Sigmoid colon (tissue), 7 donors: ENCODE results near the gene GPR108. TPM values are rescaled to one million over a fixed set of nuclear protein-coding genes. Genes with fewer than 3 reads are reported as not detected.

Experiments used
- DNase-seq: peaks from one replicate; pipeline ENCODE4 v3.0.0-alpha.2; 2019
- H3K27ac ChIP-seq, 4 donors: fragments of 200-600 bp; sonication (generic); one replicate each; pipeline ENCODE4 v1.5.1; 2016 to 2019; ENCODE audit warnings: mild to moderate bottlenecking in 1 of 4
- H3K27me3 ChIP-seq, 3 donors: fragments of 200-600 bp; sonication (generic); one replicate each; pipeline ENCODE4 v1.5.1; 2019; ENCODE audit warnings: mild to moderate bottlenecking in 1 of 3
- H3K36me3 ChIP-seq, 4 donors: fragments of 200-600 bp; sonication (generic); one replicate each; pipeline ENCODE4 v1.5.1; 2016 to 2019
- H3K4me1 ChIP-seq, 4 donors: fragments of 200-600 bp; sonication (generic); one replicate each; pipeline ENCODE4 v1.5.1; 2017 to 2019
- H3K4me3 ChIP-seq, 4 donors: fragments of 200-600 bp; sonication (generic); one replicate each; pipeline ENCODE4 v1.5.1; 2017 to 2019; ENCODE audit warnings: mild to moderate bottlenecking in 2 of 4, moderate library complexity in 1 of 4
- H3K9me3 ChIP-seq, 4 donors: fragments of 200-600 bp in 3 of 4; sonication (generic) in 3 of 4; one replicate each; pipeline versions ENCODE4 v1.5.1 to v1.6.1; 2013 to 2019
- CTCF ChIP-seq, 4 experiments: fragments of 450-650 bp in 3 of 4; fragments of 200-600 bp in 1 of 4; IDR thresholded peaks; one replicate each; pipeline ENCODE4 v1.5.1; 2016 to 2019; ENCODE audit warnings: antibody characterized with exemption in 4 of 4, mild to moderate bottlenecking in 3 of 4, moderate library complexity in 2 of 4
- EP300 ChIP-seq, 4 donors: sonication (generic); formaldehyde crosslinking; IDR thresholded peaks; one replicate each; pipeline ENCODE4 v1.6.1; 2017; ENCODE audit warnings: antibody characterized with exemption in 4 of 4
- POLR2A ChIP-seq, 2 donors: fragments of 450-650 bp; IDR thresholded peaks; one replicate each; pipeline ENCODE4 v1.6.1; 2016; ENCODE audit warnings: antibody characterized with exemption in 2 of 2, mild to moderate bottlenecking in 2 of 2, moderate library complexity in 2 of 2
- POLR2AphosphoS5 ChIP-seq, 4 donors: sonication (generic); formaldehyde crosslinking; IDR thresholded peaks; one replicate each; pipeline ENCODE4 v1.6.1; 2017; ENCODE audit warnings: antibody characterized with exemption in 4 of 4
- WGBS, 2 donors: extraction: QIAGEN DNeasy Blood & Tissue Kit; methylation state at CpG; one replicate each; pipeline ENCODE4 v1.1.7; 2013; 5-methylcytosine and 5-hydroxymethylcytosine counted together
- intact Hi-C: fragments of 100-400 bp; cut with DNase I; formaldehyde crosslinking; loops from one replicate; pipeline ENCODE4 v1.15.1; 2023
- polyA plus RNA-seq, 3 donors: library from polyadenylated mRNA; stranded (reverse); fragments of 200-250 nt; gene quantifications; one replicate each; pipeline ENCODE4 v1.2.3, GENCODE V29; 2013
- total RNA-seq, 4 donors: library from RNA; depleted of rRNA; stranded (reverse); fragments of >200 nt; gene quantifications; one replicate each; pipeline ENCODE4 v1.1.0, GENCODE V29; 2016
- donor health status: healthy with polysubstance abuse.
- donor health status: Bipolar disorder and iron deficiency.
- donor health status: healthy.

Gene GPR108
- total and polyA plus RNA-seq, 7 donors = 39.0 to 91.1 (median 57.8) TPM

- intact Hi-C loops = no loop called here
- H3K4me1 ChIP-seq = peaks cover 0 to 63% (median 47%) of the 10 kb centered on the region in 4 donors
Observed at GRCh38 chr19:6743714-6744380, 6.5 kb upstream of the GPR108 start.

GRCh38 chr19:6743066-6743465, 5.7 kb upstream of the GPR108 start:
- no peak for DNase-seq
- Histone ChIP-seq H3K36me3 (peaks cover 16 to 46% (median 25%) of the 10 kb centered on the region in 4 donors), H3K27ac (peak overlapping the region; percentile 87 to 97 (median 88)), H3K4me1 (peaks cover 0 to 71% (median 55%) of the 10 kb centered on the region in 4 donors), H3K9me3 (no peaks in the 10 kb centered on the region), H3K4me3 (peak overlapping the region in 1 of 4 donors; percentile 16), H3K27me3 (no peaks in the 10 kb centered on the region)
- intact Hi-C loops = no loop called here
- TF ChIP-seq CTCF (IDR thresholded peaks at IDR 0.05) (no peak), POLR2A (IDR thresholded peaks at IDR 0.05) (no peak), EP300 (IDR thresholded peaks at IDR 0.05) (no peak), POLR2AphosphoS5 (IDR thresholded peaks at IDR 0.05) (no peak)
- 89 to 93% methylated on average over 7 of the region's 7 CpGs for WGBS, 2 donors

More at GRCh38 chr19:6743714-6744380, 6.5 kb upstream of the GPR108 start:
- TF ChIP-seq POLR2AphosphoS5 (IDR thresholded peaks at IDR 0.05) = no peak
- no peak for TF ChIP-seq POLR2A (IDR thresholded peaks at IDR 0.05)
- TF ChIP-seq CTCF (IDR thresholded peaks at IDR 0.05) = no peak
- no peaks in the 10 kb centered on the region for H3K27me3 ChIP-seq
- peak overlapping the region; percentile 87 to 97 (median 88) for H3K27ac ChIP-seq
- peak overlapping the region in 2 of 4 donors; percentile 16 to 32 for H3K4me3 ChIP-seq
- no peak for DNase-seq
- peaks cover 16 to 53% (median 30%) of the 10 kb centered on the region in 4 donors for H3K36me3 ChIP-seq
- H3K9me3 ChIP-seq = no peaks in the 10 kb centered on the region
- 89 to 90% methylated on average over 15 of the region's 15 CpGs for WGBS, 2 donors

- 1% methylated on average over 46 of the region's 46 CpGs for WGBS, 2 donors
- peak; percentile 86 for DNase-seq
- no peaks in the 10 kb centered on the region for H3K27me3 ChIP-seq
- intact Hi-C loops = no loop called here
- TF ChIP-seq POLR2AphosphoS5 (IDR thresholded peaks at IDR 0.05) (peak in 3 of 4 donors; percentile 47 to 64 (median 54)), POLR2A (IDR thresholded peaks at IDR 0.05) (peak; percentile 44 to 50), CTCF (IDR thresholded peaks at IDR 0.05) (no peak)
- no peaks in the 10 kb centered on the region for H3K9me3 ChIP-seq
- peaks cover 4 to 23% (median 4%) of the 10 kb centered on the region in 4 donors for H3K36me3 ChIP-seq
- H3K4me1 ChIP-seq = peaks cover 0 to 86% (median 65%) of the 10 kb centered on the region in 4 donors
- H3K4me3 ChIP-seq = peak overlapping the region; percentile 80 to 91 (median 90)
- peak overlapping the region; percentile 88 to 97 (median 94) for H3K27ac ChIP-seq
Observed at GRCh38 chr19:6740589-6741343, 3.4 kb upstream of the GPR108 start.

GRCh38 chr19:6739883-6740588, 2.7 kb upstream of the GPR108 start:
- Histone ChIP-seq H3K27me3 (no peaks in the 10 kb centered on the region), H3K4me1 (peaks cover 0 to 86% (median 64%) of the 10 kb centered on the region in 4 donors), H3K36me3 (peaks cover 4 to 17% (median 5%) of the 10 kb centered on the region in 4 donors), H3K27ac (peak overlapping the region; percentile 88 to 97 (median 94)), H3K4me3 (peak overlapping the region; percentile 80 to 91 (median 90)), H3K9me3 (no peaks in the 10 kb centered on the region)
- no peak for DNase-seq
- TF ChIP-seq POLR2A (IDR thresholded peaks at IDR 0.05) (no peak), CTCF (IDR thresholded peaks at IDR 0.05) (no peak), POLR2AphosphoS5 (IDR thresholded peaks at IDR 0.05) (no peak), EP300 (IDR thresholded peaks at IDR 0.05) (no peak)
- 1% methylated on average over 34 of the region's 34 CpGs for WGBS, 2 donors
- intact Hi-C loops = loop anchor here (2.0 to 10.0 kb wide), 6 partner anchors 108 to 1185 kb away; partner anchors contain the start of genes CTXN1, PNPLA6, SNAPC2 and TNFSF9
